ENCODE data around the gene CXCL10.

GRCh38 chr4:75976177-75976576, 47.1 kb downstream of the CXCL10 start:
- TF ChIP-seq POLR2A (IDR thresholded peaks at IDR 0.05): no peak
- no peak for TF ChIP-seq CTCF (IDR thresholded peaks at IDR 0.05 in 4 of 5, conservative IDR thresholded peaks at IDR 0.05 in 1 of 5)
